SH-SY5Y (cell line): ENCODE data around the gene GCFC2.

Experiments used
- GATA2 ChIP-seq: IDR thresholded peaks from 2 replicates; pipeline ENCODE4 v1.6.1; 2011; ENCODE audit warnings: mild to moderate bottlenecking, low read depth, low read length
- GATA3 ChIP-seq: IDR thresholded peaks from 2 replicates; pipeline ENCODE4 v1.6.1; 2011; ENCODE audit warnings: low read depth, mild to moderate bottlenecking, low read length, moderate library complexity

GRCh38 chr2:75675908-75676307 is 34.8 kb downstream of the GCFC2 start:
- TF ChIP-seq GATA2, result no peak
- no peak for TF ChIP-seq GATA3
